ENCODE measurements around the gene POLR3E. TPM values are rescaled to one million over a fixed set of nuclear protein-coding genes. Genes with fewer than 3 reads are reported as not detected.
"Not testable (repeated sequence)": the region's sequence is repeated elsewhere in the genome, so short reads cannot be mapped to it uniquely, and the experiment has no call there.

Gene POLR3E
- total RNA-seq, 1 donor from 2014 or later = 50.8 TPM

- no peak for DNase-seq (ENCODE audit: low read depth)
Observed at GRCh38 chr16:22335668-22336246, 38.5 kb downstream of the POLR3E start.

DNA sequence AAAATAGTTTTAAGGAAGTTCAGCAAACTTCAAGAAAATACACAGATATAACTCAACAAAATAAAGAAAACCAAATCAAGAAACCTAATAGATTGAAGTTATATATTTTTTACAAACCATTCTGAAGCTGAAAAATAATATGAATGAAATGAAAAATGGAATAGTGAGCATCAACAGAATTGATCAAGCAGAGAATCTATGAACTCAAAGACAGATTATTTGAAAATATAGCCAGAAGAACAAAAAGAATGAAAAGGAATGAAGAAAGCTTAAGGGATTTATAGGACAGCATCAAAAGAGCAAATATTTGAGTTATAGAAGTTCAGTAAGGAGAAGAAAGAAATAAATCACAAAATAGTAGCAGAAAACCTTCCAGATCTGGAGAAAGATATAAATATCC is 39.4 kb downstream of the POLR3E start:
- DNase-seq (ENCODE audit: low read depth) = no peak

DNA sequence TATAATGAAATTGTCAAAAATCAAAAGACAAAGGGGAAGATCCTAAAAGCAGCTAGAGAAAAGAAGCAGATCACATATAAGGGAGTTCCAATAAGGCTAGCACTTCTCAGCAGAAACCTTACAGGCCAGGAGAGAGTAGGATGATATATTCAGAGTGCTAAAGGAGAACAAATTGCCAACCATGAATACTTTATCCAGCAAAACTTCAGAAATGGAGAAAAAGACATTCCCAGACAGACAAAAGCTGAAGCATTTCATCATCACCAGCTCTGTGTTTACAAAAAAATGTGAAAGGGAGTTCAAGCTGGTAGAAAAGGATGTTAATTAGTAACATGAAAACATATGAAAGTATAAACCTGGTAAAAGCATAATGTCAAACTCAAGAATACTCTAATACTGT is 39.8 kb downstream of the POLR3E start:
- no peak for DNase-seq (ENCODE audit: low read depth)

- DNase-seq (ENCODE audit: low read depth) = no peak
Observed at GRCh38 chr16:22337849-22338635, 40.8 kb downstream of the POLR3E start.

- no peak for DNase-seq (ENCODE audit: low read depth)
Observed at GRCh38 chr16:22340945-22341344, 43.7 kb downstream of the POLR3E start.

- DNase-seq (ENCODE audit: low read depth) = no peak
Observed at GRCh38 chr16:22342082-22342481, 44.9 kb downstream of the POLR3E start.

DNA sequence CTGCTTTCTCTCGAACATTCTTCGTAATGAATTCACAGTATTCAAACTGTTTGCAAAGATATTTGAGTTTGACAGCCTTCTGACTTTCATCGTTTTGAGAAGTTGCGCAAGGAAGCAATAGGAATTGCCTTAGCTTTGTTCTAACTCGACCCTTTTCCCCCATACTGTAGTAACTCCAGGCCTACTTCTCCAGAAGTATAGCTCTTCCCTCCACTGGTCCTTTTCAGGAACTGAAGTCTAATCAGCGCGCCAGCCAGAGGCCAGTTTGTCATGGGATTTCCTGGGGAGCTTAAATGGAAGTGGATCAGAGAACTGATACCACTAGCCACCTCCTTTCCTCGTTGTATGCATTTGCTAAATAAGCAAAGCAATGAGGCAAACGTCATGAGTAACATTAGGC is 49.3 kb downstream of the POLR3E start:
- no peak for DNase-seq (ENCODE audit: low read depth)

DNA sequence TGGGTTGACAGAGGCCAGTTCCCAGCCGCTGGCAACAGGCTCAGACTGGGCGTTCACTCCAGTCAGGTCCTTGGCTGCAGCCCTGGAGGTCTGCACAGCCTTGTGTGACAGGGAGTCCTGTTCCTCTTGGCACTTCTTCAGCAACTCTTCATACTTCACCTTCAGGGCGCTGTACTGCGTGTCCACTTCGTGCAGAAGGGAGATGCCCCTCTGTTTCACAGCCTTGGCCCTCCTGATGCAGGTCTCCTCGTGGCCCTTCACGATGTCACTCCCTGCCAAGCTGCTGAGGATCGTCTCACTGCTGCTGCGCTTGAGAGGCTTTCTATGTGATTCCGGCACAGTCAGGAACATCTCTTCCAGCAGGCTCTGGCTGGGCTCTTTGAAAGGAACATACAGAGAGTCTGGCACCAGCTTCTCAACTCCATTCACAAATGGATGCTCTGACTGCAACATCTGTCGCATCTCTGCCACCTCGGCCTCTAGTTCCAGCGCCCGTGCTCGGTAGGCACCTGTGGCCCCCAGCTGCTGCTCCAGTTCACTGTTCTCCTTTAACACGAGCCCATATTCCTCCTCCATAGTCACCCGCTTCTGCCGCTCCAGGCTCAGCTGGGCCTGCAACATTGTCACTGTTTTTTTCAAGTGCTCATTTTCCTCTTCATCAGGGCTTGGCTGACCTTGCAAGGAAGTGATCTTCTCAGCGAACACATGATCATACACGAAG is 50.1 kb downstream of the POLR3E start:
- no peak for DNase-seq (ENCODE audit: low read depth)

GRCh38 chr16:22348291-22348690 is 51.1 kb downstream of the POLR3E start:
- peak; percentile 91 for DNase-seq (ENCODE audit: low read depth)

- not testable (repeated sequence) for DNase-seq (ENCODE audit: low read depth)
Observed at GRCh38 chr16:22351017-22351416, 53.8 kb downstream of the POLR3E start.

DNA sequence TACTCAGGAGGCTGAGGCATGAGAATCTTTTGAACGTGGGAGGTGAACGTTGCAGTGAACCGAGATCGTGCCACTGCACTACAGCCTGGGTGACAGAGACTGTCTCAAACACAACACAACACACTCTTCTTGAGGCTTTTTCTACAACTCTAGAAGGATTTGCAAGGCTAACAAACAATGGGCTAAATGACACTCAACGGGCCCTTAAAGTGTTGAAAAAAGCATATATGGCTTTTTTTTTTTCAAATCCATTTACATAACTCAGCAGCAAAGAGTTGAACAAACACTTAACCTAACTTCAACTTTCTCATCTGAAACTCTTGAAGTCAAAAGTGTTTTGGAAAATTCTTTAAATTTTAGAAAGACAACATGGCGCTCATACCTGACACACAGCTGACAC is 54.9 kb downstream of the POLR3E start:
- DNase-seq (ENCODE audit: low read depth) = no peak

DNA sequence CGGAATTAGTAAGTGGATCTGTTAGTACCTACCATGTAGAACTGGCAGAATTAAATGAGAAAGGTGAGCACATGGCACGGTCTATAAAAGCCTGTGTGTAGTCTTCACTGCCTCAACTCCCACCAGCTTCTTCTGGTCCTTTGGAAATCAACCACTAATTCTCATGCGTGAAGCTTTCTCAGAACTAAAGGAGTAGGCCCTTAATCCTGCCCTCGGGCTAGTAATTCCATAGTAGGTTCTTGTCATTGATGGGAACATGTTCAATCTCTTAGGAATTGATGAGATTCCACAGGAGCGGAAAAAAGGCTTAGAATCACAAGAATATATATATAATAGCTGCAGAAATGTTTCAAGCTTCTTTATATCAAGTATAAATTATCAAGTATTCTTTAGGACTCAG is 55.5 kb downstream of the POLR3E start:
- no peak for DNase-seq (ENCODE audit: low read depth)

DNA sequence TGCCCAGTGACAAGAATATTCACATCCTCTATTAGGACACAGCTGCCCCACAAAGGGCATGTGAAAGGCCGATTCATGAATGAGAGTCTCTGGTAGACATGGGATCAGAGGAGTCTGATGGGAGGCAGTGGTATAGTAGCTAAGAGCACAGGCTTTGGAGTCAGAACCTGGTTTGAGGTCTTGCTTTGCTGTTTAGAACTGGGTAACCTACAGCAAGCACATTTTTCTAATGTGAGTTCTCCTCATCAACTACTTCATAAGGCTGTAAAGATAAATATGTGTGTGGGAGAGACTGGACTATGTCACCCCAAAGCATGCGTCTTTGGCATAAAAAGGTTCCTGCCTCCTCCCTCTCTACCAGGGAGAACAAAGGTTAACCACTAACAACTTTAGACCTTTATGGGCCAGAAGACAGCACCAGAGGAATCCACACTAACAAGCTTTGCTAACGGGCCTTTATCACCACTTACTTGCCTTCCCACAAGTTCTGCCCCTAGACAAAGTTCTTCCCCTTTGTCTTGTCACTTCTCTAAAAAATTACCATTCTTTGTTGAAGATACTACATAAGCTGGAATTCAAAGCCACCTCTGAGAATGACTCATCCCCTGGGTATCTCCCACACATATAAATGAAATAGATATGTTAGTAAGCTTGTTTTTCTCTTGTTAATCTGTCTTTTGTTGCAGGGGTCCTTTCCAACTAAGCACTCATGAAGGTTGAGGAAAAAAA is 56.1 kb downstream of the POLR3E start:
- DNase-seq (ENCODE audit: low read depth) = peak; percentile 93

GRCh38 chr16:22353933-22354541 is 56.8 kb downstream of the POLR3E start:
- DNase-seq (ENCODE audit: low read depth) = peak; percentile 98

GRCh38 chr16:22355487-22355908 is 58.3 kb downstream of the POLR3E start:
- DNase-seq (ENCODE audit: low read depth) = no peak

DNA sequence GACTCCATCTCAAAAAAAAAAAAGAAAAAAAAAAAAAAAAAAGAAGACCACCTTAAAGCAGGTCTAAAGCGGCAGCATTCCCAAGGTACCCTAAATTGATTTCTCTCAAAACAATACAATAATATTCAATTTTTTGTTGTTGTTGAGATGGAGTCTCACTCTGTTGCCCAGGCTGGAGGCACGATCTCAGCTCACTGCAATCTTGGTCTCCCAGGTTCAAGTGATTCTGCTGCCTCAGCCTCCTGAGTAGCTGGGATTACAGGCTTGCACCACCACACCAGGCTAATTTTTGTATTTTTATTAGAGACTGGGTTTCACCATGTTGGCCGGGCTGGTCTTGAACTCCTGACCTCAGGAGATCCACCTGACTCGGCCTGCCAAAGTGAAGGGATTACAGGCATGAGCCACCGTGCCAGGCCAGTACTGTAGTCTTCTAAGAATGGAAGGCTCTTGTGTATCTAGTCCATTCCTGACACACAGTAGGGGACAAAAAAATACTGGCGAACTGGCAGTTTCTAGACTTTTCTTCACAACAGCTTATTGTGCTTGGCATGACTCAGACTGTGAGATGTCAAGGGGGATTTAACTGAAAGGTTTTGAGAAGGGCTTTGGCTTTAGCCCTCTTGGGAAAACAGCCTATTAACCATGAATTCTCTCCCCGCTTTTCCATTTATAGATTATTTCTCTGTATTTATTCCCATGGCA is 59.9 kb downstream of the POLR3E start:
- no peak for DNase-seq (ENCODE audit: low read depth)

GRCh38 chr16:22357635-22357971 is 60.4 kb downstream of the POLR3E start:
- DNase-seq (ENCODE audit: low read depth) = no peak

DNA sequence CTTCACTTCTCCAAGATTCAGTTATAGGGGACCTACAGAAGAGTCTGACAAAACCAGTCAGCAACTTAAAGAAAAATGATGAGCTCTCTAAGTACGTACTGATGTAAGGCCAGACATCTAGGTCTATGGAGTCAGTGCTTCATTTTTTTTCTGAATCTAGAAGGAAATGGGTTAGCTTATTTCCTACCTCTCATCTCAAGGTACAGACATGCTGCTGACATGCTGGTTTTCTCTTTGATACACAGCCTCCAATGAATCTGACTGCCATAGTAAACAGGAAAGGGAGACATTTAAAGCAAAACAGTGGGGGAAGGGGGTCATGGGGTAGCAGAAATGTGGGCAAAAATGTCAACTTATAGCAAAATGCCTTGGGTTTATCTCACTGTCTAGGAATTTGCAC is 60.8 kb downstream of the POLR3E start:
- no peak for DNase-seq (ENCODE audit: low read depth)

GRCh38 chr16:22359679-22360078 is 62.5 kb downstream of the POLR3E start:
- no peak for DNase-seq (ENCODE audit: low read depth)

DNA sequence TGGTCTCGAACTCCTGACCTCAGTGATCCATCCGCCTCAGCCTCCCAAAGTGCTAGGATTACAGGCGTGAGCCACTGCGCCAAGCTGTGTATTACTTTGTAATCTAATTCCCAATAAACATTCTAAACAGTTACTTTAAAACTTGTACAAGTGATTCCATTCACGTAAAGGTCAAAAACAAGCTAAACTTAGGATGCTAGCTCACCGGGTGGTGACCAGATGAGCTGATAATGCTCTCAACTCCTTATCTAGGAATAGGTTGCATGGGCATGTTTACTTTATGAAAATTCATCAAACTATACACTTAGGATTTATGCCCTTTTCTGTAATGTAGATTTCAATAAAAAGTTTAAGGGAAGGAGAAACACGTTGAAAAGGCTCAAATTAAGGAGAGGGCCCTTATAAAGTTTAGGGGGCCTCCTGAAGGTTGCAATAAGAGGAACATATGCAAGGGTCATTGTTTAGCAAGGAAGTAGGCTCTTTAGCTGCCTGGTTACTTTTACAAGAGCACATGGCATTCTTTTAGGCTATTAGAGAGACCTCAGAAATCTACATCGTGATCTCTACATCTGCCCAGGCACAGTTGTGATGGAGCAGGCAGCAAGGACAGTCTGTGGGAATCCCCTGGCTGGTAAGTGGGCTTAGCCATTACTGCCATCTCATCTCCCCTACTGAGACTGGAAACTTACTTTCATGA is 63.9 kb downstream of the POLR3E start:
- DNase-seq (ENCODE audit: low read depth) = no peak

DNA sequence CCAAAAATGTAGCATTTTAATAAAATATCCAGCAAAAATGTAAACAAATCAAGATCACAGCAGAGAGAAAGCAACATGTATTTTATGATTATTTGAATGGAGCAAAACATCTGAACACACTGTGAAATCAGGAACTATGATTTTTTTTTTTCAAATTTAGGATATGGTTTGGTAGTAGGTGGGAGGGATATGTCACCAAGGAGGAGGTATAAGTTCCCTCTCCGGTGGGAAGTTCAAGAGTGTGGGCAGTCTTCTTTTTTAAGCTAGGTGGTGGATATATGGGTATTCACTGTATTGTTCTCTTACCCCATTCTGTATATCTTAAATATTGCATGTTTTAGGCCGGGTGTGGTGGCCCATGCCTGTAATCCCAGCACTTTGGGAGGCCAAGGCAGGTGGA is 67.0 kb downstream of the POLR3E start:
- DNase-seq (ENCODE audit: low read depth) = no peak
